Sigmoid colon (tissue), 4 donors: Measurements from ENCODE around the gene LGI1.

ENCODE experiments used
- EP300 ChIP-seq, 4 donors: sonication (generic); formaldehyde crosslinking; IDR thresholded peaks; one replicate each; pipeline ENCODE4 v1.6.1; 2017; ENCODE audit warnings: antibody characterized with exemption in 4 of 4
- POLR2A ChIP-seq, 2 donors: fragments of 450-650 bp; IDR thresholded peaks; one replicate each; pipeline ENCODE4 v1.6.1; 2016; ENCODE audit warnings: antibody characterized with exemption in 2 of 2, mild to moderate bottlenecking in 2 of 2, moderate library complexity in 2 of 2
- TF ChIP-seq, protein P1 (sequence below), 4 experiments: fragments of 450-650 bp in 3 of 4; fragments of 200-600 bp in 1 of 4; IDR thresholded peaks; one replicate each; pipeline ENCODE4 v1.5.1; 2016 to 2019; ENCODE audit warnings: antibody characterized with exemption in 4 of 4, mild to moderate bottlenecking in 3 of 4, moderate library complexity in 2 of 4

DNA sequence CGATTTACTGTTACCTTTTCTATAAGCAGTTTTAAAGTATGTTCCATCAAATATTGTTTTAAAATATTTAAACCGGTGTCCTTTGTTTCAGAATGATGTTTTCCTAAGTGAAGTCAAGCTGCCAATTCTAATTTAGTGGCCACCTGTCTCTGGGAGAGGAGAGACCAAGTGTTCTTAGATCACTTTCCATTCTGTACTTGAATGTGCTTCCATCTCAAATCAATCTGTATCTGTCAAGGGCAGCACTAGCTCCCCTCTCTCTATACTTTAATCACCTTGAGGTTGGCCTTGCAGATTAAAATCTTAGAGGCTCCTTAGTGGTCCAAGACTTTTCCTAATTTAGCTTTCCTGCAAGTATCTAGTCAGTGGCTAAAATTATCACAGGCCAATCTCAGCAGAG, 49.6 kb downstream of the LGI1 start:
- TF ChIP-seq POLR2A (IDR thresholded peaks at IDR 0.05) (no peak), EP300 (IDR thresholded peaks at IDR 0.05) (no peak)
- TF ChIP-seq, protein P1, sequence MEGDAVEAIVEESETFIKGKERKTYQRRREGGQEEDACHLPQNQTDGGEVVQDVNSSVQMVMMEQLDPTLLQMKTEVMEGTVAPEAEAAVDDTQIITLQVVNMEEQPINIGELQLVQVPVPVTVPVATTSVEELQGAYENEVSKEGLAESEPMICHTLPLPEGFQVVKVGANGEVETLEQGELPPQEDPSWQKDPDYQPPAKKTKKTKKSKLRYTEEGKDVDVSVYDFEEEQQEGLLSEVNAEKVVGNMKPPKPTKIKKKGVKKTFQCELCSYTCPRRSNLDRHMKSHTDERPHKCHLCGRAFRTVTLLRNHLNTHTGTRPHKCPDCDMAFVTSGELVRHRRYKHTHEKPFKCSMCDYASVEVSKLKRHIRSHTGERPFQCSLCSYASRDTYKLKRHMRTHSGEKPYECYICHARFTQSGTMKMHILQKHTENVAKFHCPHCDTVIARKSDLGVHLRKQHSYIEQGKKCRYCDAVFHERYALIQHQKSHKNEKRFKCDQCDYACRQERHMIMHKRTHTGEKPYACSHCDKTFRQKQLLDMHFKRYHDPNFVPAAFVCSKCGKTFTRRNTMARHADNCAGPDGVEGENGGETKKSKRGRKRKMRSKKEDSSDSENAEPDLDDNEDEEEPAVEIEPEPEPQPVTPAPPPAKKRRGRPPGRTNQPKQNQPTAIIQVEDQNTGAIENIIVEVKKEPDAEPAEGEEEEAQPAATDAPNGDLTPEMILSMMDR (IDR thresholded peaks at IDR 0.05): no peak
